ENCODE results near the gene CLEC17A.

CLEC17A gene

DNA sequence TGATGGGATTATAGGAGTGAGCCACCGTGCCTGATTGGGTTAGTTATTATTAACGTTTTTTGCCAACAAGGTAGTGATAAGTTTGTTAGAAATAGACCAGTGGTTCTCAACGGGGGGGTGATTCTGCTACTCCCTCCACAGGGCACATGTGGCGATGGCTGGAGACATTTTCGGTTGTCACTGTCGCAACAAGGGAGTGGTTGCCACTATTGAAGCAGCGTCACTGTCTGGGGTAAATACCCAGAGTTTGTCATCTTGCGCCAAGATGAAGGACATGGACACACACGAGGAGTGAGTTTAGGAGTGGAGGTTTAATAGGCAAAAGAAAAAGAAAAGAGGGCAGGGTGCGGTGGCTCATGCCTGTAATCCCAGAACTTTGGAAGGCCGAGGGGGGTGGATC is 72.8 kb downstream of the CLEC17A start:
- no peak for DNase-seq

DNA sequence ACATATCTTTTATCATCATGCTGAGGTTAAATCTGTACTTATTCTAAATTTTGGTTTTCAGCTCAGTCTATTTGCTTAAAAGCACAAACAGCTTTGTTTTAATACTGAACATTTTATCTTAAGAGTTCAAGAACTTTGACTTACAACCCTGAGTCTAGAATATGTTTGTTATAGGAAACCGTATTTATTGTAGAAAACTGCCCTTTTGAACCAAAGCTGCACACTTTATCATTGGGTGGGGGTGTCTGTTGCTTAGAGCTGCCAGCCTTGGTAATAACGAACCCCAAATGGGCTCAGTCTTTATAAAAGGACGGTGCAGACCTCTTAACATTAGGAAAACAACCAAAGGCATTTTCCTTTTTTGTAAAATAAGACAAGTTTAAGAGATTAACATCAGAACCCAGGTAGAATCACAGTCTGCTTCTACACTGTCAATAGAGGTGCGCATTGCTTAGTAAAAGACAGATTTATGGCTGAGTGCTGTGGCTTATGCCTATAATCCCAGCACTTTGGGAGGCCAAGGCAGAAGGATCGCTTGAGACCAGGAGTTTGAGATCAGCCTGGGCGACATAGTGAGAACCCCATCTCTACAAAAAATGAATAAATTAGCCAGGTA is 77.1 kb downstream of the CLEC17A start:
- no peak for DNase-seq

DNA sequence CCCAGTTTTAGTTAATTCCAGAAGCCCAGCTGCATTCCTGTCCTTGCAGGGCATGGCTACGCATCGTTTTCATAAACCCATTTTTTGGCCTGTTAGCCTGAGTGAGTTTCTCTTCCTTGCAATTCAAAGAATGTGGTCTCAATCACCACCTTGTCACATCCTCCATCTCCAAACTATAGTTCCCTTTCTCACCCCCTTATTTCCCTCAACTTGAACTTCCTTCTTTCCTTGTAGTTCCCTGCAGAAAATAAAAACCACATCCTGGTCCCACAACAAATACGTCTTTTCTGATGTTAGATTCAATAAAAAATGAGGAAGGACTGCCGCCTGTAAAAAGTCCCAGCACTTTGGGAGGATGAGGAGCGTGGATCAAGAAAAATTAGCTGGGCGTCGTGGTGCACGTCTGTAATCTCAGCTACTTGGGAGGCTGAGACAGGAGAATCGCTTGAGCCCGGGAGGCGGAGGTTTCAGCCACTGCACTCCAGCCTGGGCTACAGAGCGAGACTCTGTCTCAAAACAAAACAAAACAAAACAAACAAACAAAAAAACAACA is 78.6 kb downstream of the CLEC17A start:
- peak; percentile 4 for DNase-seq
